Endothelial cell of umbilical vein (primary cell): ENCODE data around the gene SLC46A2.

Experiments used
- EZH2 ChIP-seq: IDR thresholded peaks from 2 replicates; pipeline ENCODE4 v1.6.1; 2012; ENCODE audit warnings: borderline replicate concordance, low read depth, mild to moderate bottlenecking, moderate library complexity, low read length, inconsistent platforms; ENCODE audit not compliant: severe bottlenecking
- FOS ChIP-seq: IDR thresholded peaks from 2 replicates; pipeline ENCODE4 v1.6.1; 2011; ENCODE audit warnings: mild to moderate bottlenecking, low read length, moderate library complexity, borderline replicate concordance; ENCODE audit not compliant: insufficient read depth
- GATA2 ChIP-seq: IDR thresholded peaks from 2 replicates; pipeline ENCODE4 v1.7.0; 2011; ENCODE audit warnings: low read depth, mild to moderate bottlenecking, moderate library complexity, mixed read lengths, low read length; ENCODE audit not compliant: insufficient read length, insufficient read depth
- JUN ChIP-seq: IDR thresholded peaks from 2 replicates; pipeline ENCODE4 v1.6.1; 2011; ENCODE audit warnings: borderline replicate concordance, low read depth; ENCODE audit not compliant: insufficient read length, insufficient read depth
- MYC ChIP-seq: IDR thresholded peaks from one replicate; pipeline ENCODE4 v1.6.1; 2011; ENCODE audit warnings: mild to moderate bottlenecking, low read depth, low read length
- POLR2A ChIP-seq: IDR thresholded peaks from 2 replicates; pipeline ENCODE4 v1.6.1; 2012; ENCODE audit warnings: low read depth, mild to moderate bottlenecking, control low read depth, low read length
- POLR2AphosphoS5 ChIP-seq: IDR thresholded peaks from 2 replicates; pipeline ENCODE4 v1.6.1; 2012; ENCODE audit warnings: low read depth, mild to moderate bottlenecking, control low read depth, low read length, moderate library complexity; ENCODE audit not compliant: insufficient read depth
- TF ChIP-seq, protein P1 (sequence below): IDR thresholded peaks from 2 replicates; pipeline ENCODE4 v1.6.1; 2011; ENCODE audit not compliant: insufficient read depth, insufficient read length
- TF ChIP-seq, protein P2 (sequence below), 2 donors: IDR thresholded peaks; 1 replicate in 1 of 2; 2 replicates in 1 of 2; pipeline ENCODE4 v1.5.1; 2011; ENCODE audit warnings: low read length in 2 of 2, mild to moderate bottlenecking in 2 of 2, moderate library complexity in 2 of 2, control low read depth in 1 of 2, inconsistent platforms in 1 of 2, low read depth in 1 of 2; ENCODE audit not compliant: insufficient read depth in 1 of 2; ENCODE audit errors: extremely low read depth in 1 of 2

DNA sequence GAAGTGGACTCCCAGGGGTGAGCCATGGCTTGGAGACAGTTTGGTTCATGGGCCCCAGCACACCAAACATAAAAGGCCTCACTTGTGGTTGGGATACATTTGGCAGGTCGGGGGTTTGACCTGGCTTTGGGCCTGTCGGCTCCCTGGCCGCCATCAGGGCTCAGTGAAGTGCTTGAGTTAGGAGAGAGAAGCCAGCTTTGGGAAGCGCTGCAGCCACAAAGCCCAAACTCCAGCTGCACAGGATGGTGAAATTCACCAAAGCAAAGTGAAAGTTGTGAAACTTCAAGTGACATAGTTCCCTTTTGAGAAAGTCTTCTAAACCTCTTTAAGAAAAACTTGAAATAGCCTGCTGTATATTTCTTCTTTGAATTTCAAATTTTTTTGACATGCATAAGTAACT lies 27.5 kb downstream of the SLC46A2 start:
- TF ChIP-seq, protein P1, sequence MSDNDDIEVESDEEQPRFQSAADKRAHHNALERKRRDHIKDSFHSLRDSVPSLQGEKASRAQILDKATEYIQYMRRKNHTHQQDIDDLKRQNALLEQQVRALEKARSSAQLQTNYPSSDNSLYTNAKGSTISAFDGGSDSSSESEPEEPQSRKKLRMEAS, result no peak
- TF ChIP-seq POLR2AphosphoS5 (no peak), EZH2 (no peak), POLR2A (no peak), JUN (no peak), MYC (no peak), GATA2 (no peak), FOS (no peak)
- TF ChIP-seq, protein P2, sequence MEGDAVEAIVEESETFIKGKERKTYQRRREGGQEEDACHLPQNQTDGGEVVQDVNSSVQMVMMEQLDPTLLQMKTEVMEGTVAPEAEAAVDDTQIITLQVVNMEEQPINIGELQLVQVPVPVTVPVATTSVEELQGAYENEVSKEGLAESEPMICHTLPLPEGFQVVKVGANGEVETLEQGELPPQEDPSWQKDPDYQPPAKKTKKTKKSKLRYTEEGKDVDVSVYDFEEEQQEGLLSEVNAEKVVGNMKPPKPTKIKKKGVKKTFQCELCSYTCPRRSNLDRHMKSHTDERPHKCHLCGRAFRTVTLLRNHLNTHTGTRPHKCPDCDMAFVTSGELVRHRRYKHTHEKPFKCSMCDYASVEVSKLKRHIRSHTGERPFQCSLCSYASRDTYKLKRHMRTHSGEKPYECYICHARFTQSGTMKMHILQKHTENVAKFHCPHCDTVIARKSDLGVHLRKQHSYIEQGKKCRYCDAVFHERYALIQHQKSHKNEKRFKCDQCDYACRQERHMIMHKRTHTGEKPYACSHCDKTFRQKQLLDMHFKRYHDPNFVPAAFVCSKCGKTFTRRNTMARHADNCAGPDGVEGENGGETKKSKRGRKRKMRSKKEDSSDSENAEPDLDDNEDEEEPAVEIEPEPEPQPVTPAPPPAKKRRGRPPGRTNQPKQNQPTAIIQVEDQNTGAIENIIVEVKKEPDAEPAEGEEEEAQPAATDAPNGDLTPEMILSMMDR (IDR thresholded peaks at IDR 0.05; ENCODE audit: extremely low read depth in 1 of 2, insufficient read depth in 1 of 2, low read depth in 1 of 2, low read length in 2 of 2), result no peak
